ENCODE data around the gene ZEB1.
"Not testable (repeated sequence)": the region's sequence is repeated elsewhere in the genome, so short reads cannot be mapped to it uniquely, and the experiment has no call there.

Gene ZEB1

DNA sequence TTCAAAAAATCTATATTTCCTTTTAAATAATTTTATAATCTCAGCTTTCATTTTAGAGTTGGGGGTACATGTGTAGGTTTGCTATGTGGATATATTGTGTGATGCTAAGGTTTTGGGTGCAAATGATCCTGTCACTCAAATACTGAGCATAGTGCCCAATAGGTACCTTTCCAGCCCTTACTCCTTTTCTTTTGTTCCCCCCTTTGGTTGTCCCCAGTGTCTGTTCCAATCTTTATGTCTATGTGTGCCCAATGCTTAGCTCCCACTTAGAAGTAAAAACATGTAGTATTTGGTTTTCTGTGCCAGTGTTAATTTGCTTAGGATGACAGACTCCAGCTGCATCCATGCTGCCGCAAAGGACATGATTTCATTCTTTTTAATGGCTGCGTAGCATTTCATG is 103.6 kb downstream of the ZEB1 start:
- DNase-seq (ENCODE audit: low spot score) = no peak

DNA sequence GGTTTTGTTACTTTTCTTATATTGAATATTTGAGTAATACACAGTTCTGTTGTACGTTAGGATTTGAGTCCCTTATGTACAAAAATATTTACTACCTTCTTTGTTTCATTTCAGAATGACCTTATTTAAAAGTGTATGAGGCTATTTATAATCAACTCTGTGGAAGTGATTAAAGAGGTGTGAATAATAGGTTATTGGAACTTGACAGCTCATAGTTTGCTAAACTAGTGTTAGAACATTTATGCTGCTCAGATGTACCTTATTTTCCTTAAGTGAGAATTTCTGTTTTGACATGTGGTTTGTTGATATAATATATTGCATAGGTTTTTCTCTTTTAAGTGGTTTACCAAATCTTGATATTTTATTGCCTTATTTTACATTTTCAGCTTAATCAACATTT is 105.5 kb downstream of the ZEB1 start:
- no peak for DNase-seq (ENCODE audit: low spot score)

DNA sequence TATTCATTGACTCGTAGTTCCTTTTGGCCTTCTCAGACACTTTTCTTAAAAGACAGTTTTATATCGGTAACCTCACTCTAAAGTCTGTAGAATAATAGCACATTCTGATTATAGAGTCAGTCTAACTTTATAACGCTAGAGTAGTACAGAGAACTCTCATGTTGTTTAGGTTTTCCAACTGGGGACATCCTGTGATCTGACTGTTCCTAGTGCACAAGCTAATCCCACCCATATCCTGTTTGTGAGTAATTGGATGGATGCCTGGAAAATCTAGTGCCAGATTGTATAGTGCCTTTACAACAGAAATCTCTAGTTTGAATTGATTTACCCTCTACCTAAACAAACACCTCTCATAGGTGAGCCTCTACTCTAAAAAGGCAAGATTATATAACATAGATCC is 107.4 kb downstream of the ZEB1 start:
- no peak for DNase-seq (ENCODE audit: low spot score)

DNA sequence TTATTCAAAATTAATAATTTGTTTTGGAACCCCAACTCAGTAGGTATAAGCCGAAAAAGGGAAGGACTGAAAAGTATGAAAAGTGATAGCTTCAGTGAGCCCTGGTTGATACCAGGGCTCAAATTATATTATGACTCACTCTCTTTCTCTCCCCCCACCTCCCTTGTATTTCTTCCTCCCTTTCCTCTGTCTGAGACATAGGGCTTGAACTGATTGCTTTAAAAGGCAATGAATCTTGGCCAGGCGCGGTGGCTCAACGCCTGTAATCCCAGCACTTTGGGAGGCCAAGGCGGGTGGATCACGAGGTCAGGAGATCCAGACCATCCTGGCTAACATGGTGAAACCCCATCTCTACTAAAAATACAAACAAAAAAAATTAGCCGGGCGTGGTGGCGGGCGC is 108.3 kb downstream of the ZEB1 start:
- not testable (repeated sequence) for DNase-seq (ENCODE audit: low spot score)

DNA sequence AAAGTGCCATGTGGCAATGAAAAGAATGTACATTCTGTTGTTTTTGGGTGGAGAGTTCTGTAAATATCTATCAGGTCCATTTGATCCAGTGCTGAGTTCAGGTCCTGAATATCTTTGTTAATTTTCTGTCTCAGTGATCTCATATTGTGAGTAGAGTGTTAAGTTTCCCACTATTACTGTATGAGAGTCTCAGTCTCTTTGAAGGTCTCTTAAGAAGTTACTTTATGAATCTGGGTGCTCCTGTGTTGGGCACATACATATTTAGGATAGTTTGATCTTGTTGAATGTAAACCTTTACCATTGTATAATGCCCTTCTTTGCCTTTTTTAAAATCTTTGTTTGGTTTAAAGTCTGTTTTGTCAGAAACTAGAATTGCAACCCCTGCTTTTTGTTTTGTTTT is 109.5 kb downstream of the ZEB1 start:
- not testable (repeated sequence) for DNase-seq (ENCODE audit: low spot score)

DNA sequence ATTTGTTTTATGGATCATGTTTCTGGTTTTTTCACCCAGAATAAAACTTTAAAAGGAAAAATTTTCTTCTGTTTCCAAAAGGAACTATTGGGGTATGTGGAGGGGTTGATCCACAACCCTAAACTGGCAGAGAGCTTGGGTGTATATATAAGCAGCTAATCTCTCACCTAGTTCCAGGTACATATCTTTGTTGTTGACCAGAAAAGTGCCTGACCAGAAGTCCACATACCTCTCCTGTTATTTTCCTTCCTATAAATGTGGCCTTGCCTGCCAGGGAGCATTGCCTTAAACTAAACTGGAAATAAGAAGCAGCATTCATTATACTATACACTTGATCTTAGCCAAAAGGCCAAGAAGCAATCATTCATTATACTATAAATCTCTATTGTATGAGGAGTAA is 112.0 kb downstream of the ZEB1 start:
- no peak for DNase-seq (ENCODE audit: low spot score)

DNA sequence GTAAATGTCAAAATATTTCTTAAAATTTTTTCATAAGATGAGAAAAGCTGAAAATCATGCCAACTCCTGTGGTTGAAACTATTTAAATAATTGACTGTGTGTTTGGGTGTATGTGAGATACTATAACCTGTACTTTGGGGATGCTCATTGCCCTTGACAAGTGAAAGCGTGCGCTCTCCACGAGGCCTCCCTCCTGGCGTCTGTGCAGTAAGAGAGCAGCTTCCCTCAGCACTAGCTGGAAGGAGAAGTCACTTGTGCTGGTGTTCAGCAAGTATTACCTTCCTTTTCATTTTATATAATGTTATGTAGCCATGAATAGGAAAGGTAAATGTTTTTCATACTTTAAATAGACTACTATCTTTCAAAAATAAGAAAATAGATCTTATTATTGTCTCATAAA is 118.9 kb downstream of the ZEB1 start:
- no peak for DNase-seq (ENCODE audit: low spot score)

DNA sequence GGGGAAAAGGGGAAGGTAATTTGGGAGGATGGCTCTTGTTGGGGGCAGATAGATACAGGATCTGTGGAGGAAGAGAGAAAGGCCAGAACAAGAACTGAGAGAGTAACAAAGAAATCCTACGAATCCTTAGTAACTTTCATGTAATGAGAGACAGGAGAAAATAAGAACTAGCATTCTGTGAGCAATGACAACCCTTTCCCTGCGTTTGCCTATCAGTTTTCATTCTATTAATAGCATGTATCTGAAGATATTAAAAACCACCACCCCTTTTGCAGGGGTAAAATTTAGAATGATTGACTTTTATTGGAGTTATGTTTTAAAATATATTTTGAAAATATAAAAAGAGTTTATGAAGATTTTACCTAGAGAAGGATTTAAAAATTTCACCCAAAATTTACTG is 132.8 kb downstream of the ZEB1 start:
- DNase-seq (ENCODE audit: low spot score) = no peak

DNA sequence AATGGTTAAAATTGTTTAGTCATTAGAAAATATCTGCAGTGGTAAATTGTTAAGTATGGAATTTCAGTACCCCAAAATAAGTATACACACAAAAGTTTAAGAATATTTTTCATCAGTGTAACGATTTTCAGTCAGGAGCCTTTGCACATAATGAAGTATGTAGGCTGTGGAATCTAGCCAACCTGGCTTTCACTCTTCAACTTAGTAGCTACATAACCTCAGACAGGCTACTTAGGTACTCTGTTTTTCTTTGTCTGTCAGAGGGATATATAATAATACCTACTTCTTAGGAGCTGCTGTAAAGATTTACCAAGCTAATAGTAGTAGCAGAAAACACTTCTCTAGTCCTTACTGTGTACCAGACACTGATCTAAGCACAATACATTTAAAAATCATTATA is 137.5 kb downstream of the ZEB1 start:
- no peak for DNase-seq (ENCODE audit: low spot score)

DNA sequence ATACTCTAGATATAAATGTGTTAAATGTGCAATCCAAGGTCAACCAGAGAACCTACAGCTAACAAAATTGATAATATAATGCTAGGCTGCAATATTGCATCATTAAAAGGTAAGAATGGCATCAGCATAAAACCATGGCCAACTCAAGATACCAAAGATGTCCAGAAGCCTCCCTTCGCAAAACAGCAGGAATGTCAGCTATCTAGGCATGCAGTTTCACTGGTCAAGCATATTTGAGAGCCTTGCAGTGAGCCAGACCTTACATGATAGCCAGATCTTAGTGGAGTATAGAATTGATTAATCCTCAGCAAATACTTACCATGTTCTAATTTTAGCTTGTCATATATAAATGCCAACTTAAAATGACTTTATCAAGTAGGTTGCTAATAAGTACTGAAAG is 138.8 kb downstream of the ZEB1 start:
- DNase-seq (ENCODE audit: low spot score) = no peak

DNA sequence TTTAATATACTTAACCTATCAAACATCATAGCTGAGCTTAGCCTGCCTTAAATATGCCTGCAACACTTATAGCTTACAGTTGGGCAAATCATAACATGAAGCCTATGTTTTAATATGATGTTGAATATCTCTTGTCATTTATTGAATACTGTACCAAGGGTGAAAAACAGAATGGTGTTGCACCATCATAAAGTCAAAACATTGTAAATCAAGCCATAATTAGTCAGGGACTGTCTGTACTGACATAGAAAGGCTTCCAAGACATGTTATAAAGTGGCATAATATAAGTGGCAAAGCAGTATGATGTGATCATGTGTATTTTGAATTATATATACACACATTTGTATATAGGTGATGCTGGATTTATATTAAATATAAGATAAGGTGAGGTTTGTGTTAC is 140.0 kb downstream of the ZEB1 start:
- no peak for DNase-seq (ENCODE audit: low spot score)

DNA sequence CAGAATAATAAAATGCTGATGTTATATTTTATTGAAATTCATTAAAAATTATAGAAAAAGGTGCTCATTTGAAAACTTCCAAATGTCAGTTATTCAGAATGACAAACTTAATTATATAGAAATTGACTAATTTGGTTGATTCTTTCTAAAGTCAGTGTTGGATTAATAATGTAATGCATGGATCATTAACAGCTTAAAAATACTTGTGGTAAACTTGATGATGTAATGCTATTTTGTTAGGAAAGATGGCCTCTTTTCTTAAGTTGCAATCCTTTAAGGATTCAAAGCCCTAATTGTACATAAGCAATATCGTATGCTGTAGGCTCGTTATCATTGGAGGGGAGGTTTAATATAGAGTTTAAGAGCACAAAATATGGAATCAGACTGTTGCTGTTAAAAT is 141.2 kb downstream of the ZEB1 start:
- no peak for DNase-seq (ENCODE audit: low spot score)

DNA sequence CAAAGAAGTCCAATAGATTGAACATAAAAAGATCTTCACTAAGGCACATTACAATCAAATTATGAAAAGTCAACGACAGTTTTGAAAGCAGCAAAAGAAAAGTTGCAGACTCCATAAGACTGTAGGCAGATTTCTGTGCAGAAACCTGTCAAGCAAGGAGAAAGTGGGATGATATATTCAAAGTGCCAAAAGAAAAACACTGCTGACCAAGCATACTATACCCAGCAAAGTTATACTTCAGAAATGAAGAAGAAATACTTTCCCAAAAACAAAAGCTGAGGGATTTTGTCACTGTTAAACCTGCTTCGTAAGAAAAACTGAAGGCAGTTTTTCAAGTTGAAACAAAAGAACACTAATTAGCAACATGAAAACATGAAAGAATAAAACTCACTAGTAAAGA is 145.5 kb downstream of the ZEB1 start:
- DNase-seq (ENCODE audit: low spot score) = no peak

DNA sequence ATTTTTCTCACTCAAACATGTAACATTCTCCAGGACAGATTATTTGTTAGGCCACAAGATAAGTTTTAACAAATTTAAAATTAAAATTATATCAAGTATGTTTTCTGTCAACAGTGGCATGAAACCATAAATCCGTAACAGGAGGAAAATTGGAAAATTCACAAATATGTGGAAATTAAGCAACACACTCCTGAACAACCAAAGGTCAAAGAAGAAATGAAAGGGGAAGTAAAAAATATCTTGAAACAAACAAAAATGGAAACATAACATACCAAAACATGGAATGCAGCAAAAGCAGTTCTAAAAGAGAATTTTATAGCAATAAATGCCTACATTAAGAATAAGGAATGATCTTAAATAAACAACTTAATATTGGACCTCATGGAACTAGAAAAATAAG is 147.3 kb downstream of the ZEB1 start:
- DNase-seq (ENCODE audit: low spot score) = no peak

DNA sequence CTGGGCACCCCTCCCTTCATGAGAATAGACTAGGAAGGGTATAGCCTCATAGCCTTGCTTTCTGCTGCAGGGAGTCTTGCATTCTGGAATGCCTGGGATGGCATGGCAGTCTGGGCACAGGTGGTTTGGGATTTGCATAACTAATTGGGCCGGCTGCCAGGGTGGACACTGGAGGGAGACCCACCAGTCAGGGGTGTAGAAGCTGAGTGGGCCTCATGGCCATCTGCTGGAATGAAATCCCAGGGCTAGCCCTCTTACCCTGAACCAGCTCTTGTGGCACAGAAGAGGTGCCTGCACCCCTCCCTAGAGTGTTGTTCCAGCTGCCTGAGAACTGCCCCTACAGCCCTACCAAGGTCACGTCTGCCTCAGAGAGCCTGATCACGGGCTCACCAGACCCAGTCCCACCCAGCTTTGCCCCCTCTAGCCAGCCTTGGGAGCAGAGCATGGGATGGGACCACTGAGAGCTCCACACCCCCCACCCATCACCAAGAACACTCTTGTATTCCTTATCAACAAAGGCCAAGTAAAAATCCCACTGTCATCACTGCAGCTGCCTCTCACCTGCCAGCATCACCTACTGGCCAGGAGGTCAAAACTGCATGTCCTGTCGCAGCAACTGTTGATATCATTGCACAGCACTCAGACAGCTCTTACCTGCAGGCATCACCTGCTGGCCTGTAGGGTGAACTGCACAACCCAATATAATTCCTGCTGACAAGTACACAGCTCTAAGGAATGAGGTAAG is 148.9 kb downstream of the ZEB1 start:
- no peak for DNase-seq (ENCODE audit: low spot score)

DNA sequence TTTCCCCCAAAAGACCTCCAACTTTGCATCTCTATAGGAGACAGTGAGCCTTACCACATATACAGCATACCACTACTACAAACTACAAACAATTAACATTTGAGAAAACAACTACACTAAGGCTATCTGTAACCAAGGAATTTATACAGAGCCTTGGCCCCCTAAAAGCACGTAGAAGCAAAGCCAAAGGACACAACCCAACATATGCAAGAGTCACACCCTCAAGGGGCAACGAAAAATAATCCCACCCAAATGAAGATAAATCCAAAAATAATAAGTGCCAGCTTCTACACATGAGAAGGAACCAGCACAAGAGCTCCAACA is 149.5 kb downstream of the ZEB1 start:
- DNase-seq (ENCODE audit: low spot score) = no peak

DNA sequence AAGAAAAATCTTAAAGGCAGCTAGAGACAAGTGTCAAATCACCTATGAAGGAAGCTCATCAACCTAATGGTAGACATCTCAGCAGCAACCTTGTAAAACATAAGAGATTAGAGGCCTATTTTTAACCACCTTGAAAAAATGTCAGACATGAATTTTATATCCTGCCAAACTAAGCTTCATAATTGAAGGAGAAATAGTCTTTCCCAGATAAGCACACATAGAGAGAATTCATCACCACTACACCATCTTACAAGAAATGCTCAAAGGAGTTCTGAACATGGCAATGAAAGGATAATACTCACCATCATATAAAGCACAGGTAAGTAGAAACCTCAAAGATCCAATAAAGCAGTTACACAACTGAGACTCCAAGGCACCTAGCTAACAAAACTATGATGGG is 156.5 kb downstream of the ZEB1 start:
- no peak for DNase-seq (ENCODE audit: low spot score)

DNA sequence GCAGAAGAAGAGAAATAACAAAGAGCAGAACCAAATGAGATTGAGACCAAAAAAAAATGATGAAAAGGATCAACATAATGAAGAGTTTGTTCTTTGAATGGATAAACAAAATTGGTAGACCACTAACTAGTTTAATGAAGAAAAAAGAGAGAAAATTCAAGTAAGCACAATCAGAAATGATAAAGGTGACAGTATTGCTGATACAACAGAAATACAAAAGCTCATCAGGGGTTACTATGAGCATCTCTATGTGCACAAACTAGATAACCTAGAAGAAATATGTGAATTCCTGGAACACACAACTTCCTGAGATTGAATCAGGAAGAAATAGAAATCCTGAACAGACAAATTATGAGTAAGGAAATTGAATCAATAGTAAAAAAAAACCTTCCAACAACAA is 157.1 kb downstream of the ZEB1 start:
- DNase-seq (ENCODE audit: low spot score) = no peak

DNA sequence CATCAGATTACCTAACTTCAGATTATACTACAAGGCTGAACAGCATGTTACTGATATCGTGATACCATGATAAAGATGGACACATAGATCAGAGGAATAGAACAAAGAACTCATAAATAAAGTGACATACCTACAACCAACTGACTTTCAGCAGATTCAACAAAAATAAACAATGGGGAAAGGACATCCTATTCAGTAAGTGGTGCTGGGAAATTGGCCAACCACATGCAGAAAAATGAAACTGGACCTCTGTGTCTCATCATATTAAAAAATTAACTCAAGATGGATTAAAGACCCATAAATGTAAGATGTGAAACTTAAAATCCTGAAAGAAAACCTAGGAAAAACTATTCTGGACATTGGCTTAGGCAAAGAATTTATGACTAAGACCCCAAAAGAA is 158.6 kb downstream of the ZEB1 start:
- DNase-seq (ENCODE audit: low spot score) = no peak

DNA sequence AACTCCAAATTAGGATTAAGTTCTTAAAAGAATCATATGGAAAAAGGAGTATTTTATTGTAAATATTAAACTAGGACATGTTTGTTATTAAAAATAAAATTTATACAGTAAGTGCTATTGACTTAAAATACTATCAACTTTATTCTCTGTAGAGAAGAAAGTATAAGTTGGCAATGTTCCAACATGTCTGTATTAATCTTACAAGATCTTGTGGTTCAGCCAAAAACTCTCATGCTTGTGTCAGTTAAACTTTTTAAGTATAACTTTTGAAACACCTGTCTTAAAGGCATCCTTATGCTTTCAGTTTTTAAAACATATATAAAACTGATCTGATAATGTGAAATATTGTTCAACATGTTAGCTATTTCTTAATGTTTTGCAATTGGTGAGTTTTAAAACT is 160.7 kb downstream of the ZEB1 start:
- no peak for DNase-seq (ENCODE audit: low spot score)

DNA sequence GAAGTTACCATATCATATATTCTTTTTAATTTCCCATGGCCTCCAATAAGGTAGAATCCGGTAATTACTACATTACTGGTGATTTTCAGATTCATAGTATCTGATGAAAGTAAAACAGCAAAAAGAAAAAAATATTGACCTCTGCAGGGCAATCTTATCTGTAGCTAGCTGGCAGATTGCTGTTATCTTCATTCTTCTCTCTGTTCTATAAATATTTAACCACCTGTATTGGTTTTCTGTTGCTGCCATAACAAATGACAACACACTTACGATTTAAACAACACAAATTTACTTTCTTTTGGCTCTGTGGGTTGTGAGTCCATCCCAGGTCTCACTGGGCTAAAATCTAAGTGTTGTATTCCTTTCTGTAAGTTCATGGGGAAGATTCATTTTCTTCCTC is 164.5 kb downstream of the ZEB1 start:
- DNase-seq (ENCODE audit: low spot score) = no peak

DNA sequence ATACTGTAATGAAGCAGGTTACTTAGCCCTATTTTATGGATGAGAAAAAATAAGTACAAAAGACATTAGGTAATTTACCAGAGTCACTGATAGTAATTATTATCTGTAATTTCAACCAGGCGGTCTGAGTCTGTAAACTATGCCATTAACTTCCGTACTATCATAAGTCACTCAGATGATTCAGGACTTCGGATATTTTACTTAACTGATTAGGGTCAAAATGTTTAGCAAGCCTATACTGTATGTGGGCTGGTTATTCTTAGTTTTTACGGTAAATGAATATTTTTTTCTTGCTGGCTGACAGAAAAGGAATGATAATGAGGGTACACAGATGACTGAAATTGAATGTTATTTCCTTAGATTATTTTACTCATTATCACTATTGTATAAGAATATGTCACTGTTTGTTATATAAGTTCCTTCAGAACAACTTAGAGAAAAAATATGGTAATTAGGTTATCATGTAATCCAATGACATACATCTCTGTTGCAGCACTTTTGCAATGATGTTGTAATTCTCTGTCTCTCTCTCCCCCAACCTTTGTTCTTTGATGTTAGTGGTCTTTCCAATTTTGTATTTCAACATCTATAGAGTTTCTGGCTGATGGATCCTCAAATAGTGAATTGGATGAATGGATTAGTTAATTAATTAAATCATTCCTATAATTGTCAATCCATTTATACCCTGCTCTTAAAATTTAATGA is 165.6 kb downstream of the ZEB1 start:
- DNase-seq (ENCODE audit: low spot score) = no peak

DNA sequence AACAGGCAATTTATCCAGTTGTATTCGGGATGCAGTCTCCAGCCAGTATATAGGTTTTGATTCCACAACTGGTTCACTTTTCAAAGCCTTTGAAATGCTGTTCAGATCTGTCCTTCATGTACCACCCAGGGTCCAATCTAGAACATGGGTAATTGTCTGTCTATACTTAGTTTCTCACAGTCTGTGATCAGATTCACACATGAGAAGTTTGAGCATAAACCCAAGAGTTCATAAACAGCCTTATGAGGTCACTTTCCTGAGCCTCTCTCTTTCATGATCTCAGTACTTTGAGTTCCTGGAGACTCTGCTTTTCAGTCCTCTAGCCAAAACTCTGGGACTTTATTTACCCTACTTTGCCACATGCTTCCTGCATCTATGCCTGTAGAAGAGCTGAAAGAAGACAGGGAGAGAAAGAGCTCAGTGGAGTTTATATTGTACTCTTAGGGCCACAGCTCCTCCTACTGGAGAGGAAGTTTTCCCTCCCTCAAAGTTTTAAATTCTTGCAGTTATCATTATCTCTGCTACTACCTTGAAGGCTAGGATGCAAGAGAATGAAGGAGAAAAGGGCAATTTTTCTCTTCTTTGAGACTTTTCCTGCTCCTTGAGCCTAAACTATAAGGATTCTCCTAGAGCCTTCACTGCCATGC is 172.0 kb downstream of the ZEB1 start:
- no peak for DNase-seq (ENCODE audit: low spot score)

DNA sequence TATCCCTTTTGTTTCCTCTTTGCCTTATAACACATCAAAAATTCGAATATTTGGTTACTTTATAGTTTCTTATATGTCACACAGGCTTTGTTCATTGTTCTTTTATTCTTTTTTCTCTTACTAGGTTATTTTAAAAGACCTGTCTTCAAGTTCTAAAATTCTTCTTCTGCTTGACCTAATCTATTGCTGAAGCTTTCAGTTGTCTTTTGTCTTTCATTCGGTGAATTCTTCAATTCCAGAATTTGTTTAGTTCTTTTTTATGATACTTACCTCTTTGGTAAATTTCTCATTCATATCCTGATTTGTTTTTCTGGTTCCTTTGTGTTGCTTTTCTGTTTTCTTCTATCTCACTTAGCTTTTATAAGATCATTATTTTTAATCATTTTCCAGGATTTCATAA is 188.4 kb downstream of the ZEB1 start:
- no peak for DNase-seq (ENCODE audit: low spot score)

Measured in left forelimb (tissue), 1 donor.